Stimulated activated naive CD8-positive, alpha-beta T cell treated with anti-CD3 and anti-CD28 coated beads, Interleukin-15, amount 100 ng/mL, for 72 hours (primary cell): ENCODE results near the gene TCP11L1.
"Not testable (repeated sequence)": the region's sequence is repeated elsewhere in the genome, so short reads cannot be mapped to it uniquely, and the experiment has no call there.

ENCODE experiments used
- ATAC-seq: fragments of 150-1000 bp; cut with Tn5 transposase; 2 replicates; pipeline ENCODE4 v1.10.0; 2021; ENCODE audit warnings: mild to moderate bottlenecking, moderate library complexity
- DNase-seq, 2 donors: peaks; one replicate each; pipeline ENCODE4 v3.0.0; 2021 to 2022
- H3K27ac Mint-ChIP-seq, 2 donors: one replicate each; pipeline ENCODE4 v1.8.0; 2022; ENCODE audit warnings: mild to moderate bottlenecking in 2 of 2, mixed read lengths in 2 of 2, moderate library complexity in 2 of 2
- H3K27me3 Mint-ChIP-seq: one replicate; pipeline ENCODE4 v1.8.0; 2022; ENCODE audit warnings: mixed read lengths
- H3K4me1 Mint-ChIP-seq: one replicate; pipeline ENCODE4 v1.8.0; 2022; ENCODE audit warnings: mild to moderate bottlenecking, mixed read lengths
- H3K4me3 Mint-ChIP-seq, 2 donors: one replicate each; pipeline ENCODE4 v1.8.0; 2022; ENCODE audit warnings: mild to moderate bottlenecking in 2 of 2, mixed read lengths in 2 of 2, moderate library complexity in 1 of 2
- H3K9me3 Mint-ChIP-seq, 2 donors: one replicate each; pipeline ENCODE4 v1.8.0; 2022; ENCODE audit warnings: mixed read lengths in 2 of 2

Gene TCP11L1

GRCh38 chr11:33083918-33084317 is 44.5 kb downstream of the TCP11L1 start:
- Mint-ChIP-seq H3K27ac (peak overlapping the region in 1 of 2 donors; percentile 60), H3K9me3 (no peaks in the 10 kb centered on the region), H3K4me3 (no peak overlapping the region), H3K4me1 (no peaks in the 10 kb centered on the region), H3K27me3 (no peaks in the 10 kb centered on the region)
- no peak for DNase-seq
- no peak for ATAC-seq

DNA sequence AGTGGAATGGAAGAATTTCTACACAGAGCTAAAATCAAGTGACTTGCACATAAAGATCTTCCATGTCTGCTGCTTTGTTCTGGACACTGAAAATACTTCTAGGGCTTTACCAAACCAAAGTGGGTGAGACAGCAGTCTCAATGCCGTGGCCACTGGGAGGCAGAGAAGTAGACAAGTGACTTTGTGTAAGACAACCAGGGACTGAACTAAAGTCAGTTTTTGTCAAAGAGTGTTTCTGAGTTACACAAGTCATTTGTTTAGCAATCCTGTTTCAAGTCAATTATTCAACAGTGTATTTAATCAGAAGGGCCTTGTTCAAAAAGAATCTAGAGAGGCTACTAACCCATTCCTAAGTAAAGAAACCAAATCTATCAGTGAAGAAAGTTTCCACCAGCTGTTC is 46.6 kb downstream of the TCP11L1 start:
- no peaks in the 10 kb centered on the region for H3K27me3 Mint-ChIP-seq
- no peak overlapping the region for H3K27ac Mint-ChIP-seq

GRCh38 chr11:33089776-33090175 is 50.4 kb downstream of the TCP11L1 start:
- H3K4me1 Mint-ChIP-seq: no peaks in the 10 kb centered on the region
- H3K4me3 Mint-ChIP-seq: no peak overlapping the region

More for the DNA sequence above, 46.6 kb downstream of the TCP11L1 start:
- ATAC-seq (no peak), DNase-seq (no peak)
- Mint-ChIP-seq H3K9me3 (no peaks in the 10 kb centered on the region), H3K4me1 (no peaks in the 10 kb centered on the region), H3K4me3 (no peak overlapping the region)

DNA sequence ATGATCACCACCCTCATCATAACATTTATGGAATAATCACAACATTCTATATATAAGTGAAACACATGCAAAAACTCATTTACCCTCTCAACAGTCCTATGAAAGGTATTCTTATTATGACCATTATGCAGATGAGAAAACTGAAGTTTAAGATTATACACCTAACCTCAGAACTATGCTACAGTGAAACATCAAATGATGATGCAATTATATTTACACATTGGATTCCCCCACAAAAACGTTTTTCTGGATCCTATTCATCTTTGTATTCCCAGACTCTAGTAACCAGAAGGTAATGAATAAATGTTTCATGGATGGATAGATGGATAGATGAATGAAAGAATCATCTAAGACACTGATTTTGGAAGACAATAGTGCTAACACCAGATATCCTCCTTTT is 54.8 kb downstream of the TCP11L1 start:
- Mint-ChIP-seq H3K4me1 (no peaks in the 10 kb centered on the region), H3K4me3 (no peak overlapping the region), H3K27me3 (no peaks in the 10 kb centered on the region), H3K9me3 (no peaks in the 10 kb centered on the region), H3K27ac (no peak overlapping the region)
- ATAC-seq (no peak), DNase-seq (no peak)

More at GRCh38 chr11:33089776-33090175, 50.4 kb downstream of the TCP11L1 start:
- H3K9me3 Mint-ChIP-seq: no peaks in the 10 kb centered on the region
- peak; percentile 63 for ATAC-seq
- peak overlapping the region in 1 of 2 donors; percentile 44 for H3K27ac Mint-ChIP-seq
- no peak for DNase-seq
- no peaks in the 10 kb centered on the region for H3K27me3 Mint-ChIP-seq

- Mint-ChIP-seq H3K4me1 (no peaks in the 10 kb centered on the region), H3K4me3 (no peak overlapping the region), H3K27ac (no peak overlapping the region), H3K27me3 (no peaks in the 10 kb centered on the region), H3K9me3 (no peaks in the 10 kb centered on the region)
- ATAC-seq: no peak
- DNase-seq: no peak
These were observed 64.5 kb downstream of the TCP11L1 start for GRCh38 chr11:33103836-33104235.

GRCh38 chr11:33109294-33109895 is 70.0 kb downstream of the TCP11L1 start:
- no peak for DNase-seq
- Mint-ChIP-seq H3K27me3 (no peaks in the 10 kb centered on the region), H3K4me3 (no peak overlapping the region), H3K27ac (no peak overlapping the region), H3K4me1 (no peaks in the 10 kb centered on the region), H3K9me3 (no peaks in the 10 kb centered on the region)
- no peak for ATAC-seq

DNA sequence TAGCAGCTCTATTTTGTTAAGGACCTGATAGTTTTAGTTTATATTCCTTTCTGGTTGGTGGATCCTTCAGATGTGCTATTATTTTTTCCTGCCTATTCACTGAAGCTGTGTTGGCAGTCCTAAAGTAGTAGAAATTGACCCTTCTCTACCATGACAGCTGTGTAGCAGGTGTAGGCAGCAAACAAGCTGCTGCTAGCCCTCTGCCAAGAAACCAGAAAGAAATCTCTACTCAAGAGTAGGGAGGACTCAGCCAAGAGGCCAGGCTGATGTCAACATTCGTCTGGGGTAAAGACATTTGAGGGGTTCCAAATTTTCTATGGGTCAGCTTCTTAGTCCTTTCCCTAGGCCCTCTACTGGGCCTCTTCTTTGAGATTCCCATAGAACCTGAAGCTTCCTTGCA is 70.7 kb downstream of the TCP11L1 start:
- ATAC-seq (no peak), DNase-seq (no peak)
- Mint-ChIP-seq H3K27me3 (no peaks in the 10 kb centered on the region), H3K4me3 (no peak overlapping the region), H3K4me1 (no peaks in the 10 kb centered on the region), H3K27ac (no peak overlapping the region), H3K9me3 (no peaks in the 10 kb centered on the region)

DNA sequence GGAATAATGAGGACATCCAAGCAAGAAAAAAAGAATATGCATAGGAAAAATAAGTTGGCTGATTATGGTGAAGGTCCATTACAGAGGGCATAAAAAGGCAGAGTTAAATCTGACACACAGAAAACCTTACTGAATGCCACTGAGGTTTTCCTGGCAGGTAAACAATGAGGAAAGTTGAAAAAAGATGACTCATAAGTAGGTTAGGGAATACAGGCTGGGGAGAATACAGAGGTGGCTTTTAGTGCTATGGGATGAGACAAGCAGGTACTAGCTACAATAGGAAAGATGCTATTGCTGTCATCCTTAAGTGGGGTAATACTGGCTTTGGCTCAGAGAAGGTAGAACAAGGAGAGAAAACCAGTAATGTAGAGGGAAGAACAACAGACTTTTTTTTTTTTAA is 77.2 kb downstream of the TCP11L1 start:
- Mint-ChIP-seq H3K27ac (no peak overlapping the region), H3K27me3 (no peaks in the 10 kb centered on the region), H3K4me3 (no peak overlapping the region), H3K9me3 (no peaks in the 10 kb centered on the region), H3K4me1 (peaks cover 6% of the 10 kb centered on the region)
- no peak for ATAC-seq
- no peak for DNase-seq

GRCh38 chr11:33122696-33123095 is 83.3 kb downstream of the TCP11L1 start:
- not testable (repeated sequence) for DNase-seq, H3K9me3 Mint-ChIP-seq, H3K4me3 Mint-ChIP-seq, H3K27ac Mint-ChIP-seq, ATAC-seq, H3K27me3 Mint-ChIP-seq
- H3K4me1 Mint-ChIP-seq: peaks cover 20% of the 10 kb centered on the region
